H1 (cell line): ENCODE data around the gene AIRE. TPM values are rescaled to one million over a fixed set of nuclear protein-coding genes. Genes with fewer than 3 reads are reported as not detected.

Source experiments
- CTCF ChIA-PET: fragments of 300-600 bp; sonication (Branson Sonifier 250); formaldehyde crosslinking; loops from one replicate; lab custom pipeline; 2021; ENCODE audit not compliant: partially characterized antibody; lab: Charles Lee
- POLR2A ChIA-PET: fragments of 300-600 bp; sonication (Branson Sonifier 250); formaldehyde crosslinking; loops from one replicate; lab custom pipeline; 2021; ENCODE audit warnings: inconsistent platforms; ENCODE audit not compliant: partially characterized antibody; lab: Charles Lee
- DNase-seq, 2 experiments: peaks; one replicate each; pipeline versions ENCODE4 v3.0.0 to v3.0.0-alpha.2; 2010 to 2022; ENCODE audit warnings: low spot score in 2 of 2, low read depth in 1 of 2, mixed read lengths in 1 of 2
- FAIRE-seq: peaks from 2 replicates; lab custom pipeline; 2011; peaks lifted over from hg19 to GRCh38; lab: Jason Lieb, UNC
- H2AFZ ChIP-seq: 2 replicates; pipeline ENCODE4 v1.8.1; 2012; ENCODE audit warnings: low read length, inconsistent platforms
- H2AK5ac ChIP-seq: 2 replicates; pipeline ENCODE4 v1.6.1; 2013; ENCODE audit warnings: low read depth, low read length
- H2BK120ac ChIP-seq: replicated peaks from 2 replicates; pipeline ENCODE3; 2013; ENCODE audit warnings: low read depth, low read length, inconsistent platforms
- H2BK12ac ChIP-seq: 2 replicates; pipeline ENCODE4 v1.6.1; 2013; ENCODE audit warnings: low read depth, low read length
- H2BK15ac ChIP-seq: 2 replicates; pipeline ENCODE4 v1.6.1; 2013; ENCODE audit warnings: low read length
- H2BK20ac ChIP-seq: 2 replicates; pipeline ENCODE4 v1.6.1; 2013; ENCODE audit warnings: low read length
- H2BK5ac ChIP-seq: 2 replicates; pipeline ENCODE4 v1.6.1; 2013; ENCODE audit warnings: low read depth, low read length
- H3K14ac ChIP-seq: 2 replicates; pipeline ENCODE4 v1.6.1; 2013; ENCODE audit warnings: inconsistent platforms; ENCODE audit not compliant: insufficient read length
- H3K18ac ChIP-seq: 2 replicates; pipeline ENCODE4 v1.6.1; 2013; ENCODE audit warnings: low read length; ENCODE audit errors: extremely low read depth
- H3K23ac ChIP-seq: 2 replicates; pipeline ENCODE4 v1.6.1; 2013; ENCODE audit warnings: inconsistent platforms; ENCODE audit not compliant: insufficient read length
- H3K23me2 ChIP-seq: 2 replicates; pipeline ENCODE4 v1.6.1; 2013; ENCODE audit warnings: low read depth, low read length
- H3K27ac ChIP-seq: 2 replicates; pipeline ENCODE4 v1.6.1; 2011; ENCODE audit warnings: low read depth, low read length, inconsistent platforms
- H3K27me3 ChIP-seq, 4 experiments: replicated peaks in 1 of 4; 1 replicate in 1 of 4; 2 replicates in 3 of 4; pipeline versions ENCODE4 v1.6.1 to v1.8.1; 2011 to 2013; ENCODE audit warnings: low read length in 3 of 4, mild to moderate bottlenecking in 3 of 4, inconsistent platforms in 2 of 4, mixed read lengths in 2 of 4, moderate library complexity in 1 of 4; ENCODE audit not compliant: control insufficient read depth in 3 of 4, insufficient read depth in 3 of 4; ENCODE audit errors: extremely low read depth in 1 of 4
- H3K36me3 ChIP-seq, 4 experiments: 2 replicates each; pipeline versions ENCODE4 v1.6.1 to v1.8.1; 2011 to 2013; ENCODE audit warnings: mild to moderate bottlenecking in 4 of 4, low read length in 3 of 4, moderate library complexity in 2 of 4, control low read depth in 1 of 4, inconsistent platforms in 1 of 4; ENCODE audit not compliant: insufficient read depth in 4 of 4, control insufficient read depth in 2 of 4
- H3K4ac ChIP-seq: replicated peaks from 2 replicates; pipeline ENCODE3; 2013; ENCODE audit warnings: low read length, low read depth, mixed read lengths, inconsistent platforms; ENCODE audit not compliant: insufficient read length
- H3K4me1 ChIP-seq, 4 experiments: replicated peaks in 1 of 4; 1 replicate in 1 of 4; 2 replicates in 3 of 4; pipeline versions ENCODE4 v1.6.1 to v1.8.1; 2011 to 2013; ENCODE audit warnings: low read length in 3 of 4, inconsistent platforms in 2 of 4, mixed read lengths in 1 of 4; ENCODE audit not compliant: insufficient read depth in 4 of 4, control insufficient read depth in 3 of 4
- H3K4me2 ChIP-seq, 2 experiments: 2 replicates each; pipeline versions ENCODE4 v1.6.1 to v1.8.1; 2011 to 2013; ENCODE audit warnings: low read depth in 2 of 2, low read length in 2 of 2, control low read depth in 1 of 2, inconsistent platforms in 1 of 2, mild to moderate bottlenecking in 1 of 2; ENCODE audit not compliant: insufficient read depth in 1 of 2
- H3K4me3 ChIP-seq, 4 experiments: fragments of 200-600, 300-600 bp in 1 of 4; sonication (generic), shearing (Covaris generic), sonication (Bioruptor Twin) in 1 of 4; 2 replicates each; pipeline versions ENCODE4 v1.5.1 to v1.8.1; 2011 to 2016; ENCODE audit warnings: low read length in 4 of 4, low read depth in 3 of 4, control low read depth in 2 of 4, inconsistent platforms in 2 of 4, mild to moderate bottlenecking in 2 of 4, mixed read lengths in 1 of 4, moderate library complexity in 1 of 4; ENCODE audit not compliant: insufficient read depth in 2 of 4; ENCODE audit errors: extremely low read depth in 1 of 4
- H3K56ac ChIP-seq: replicated peaks from 2 replicates; pipeline ENCODE3; 2013; ENCODE audit warnings: low read depth, mild to moderate bottlenecking, mixed read lengths, low read length, inconsistent platforms; ENCODE audit not compliant: insufficient read length
- H3K79me1 ChIP-seq: 2 replicates; pipeline ENCODE4 v1.6.1; 2013; ENCODE audit warnings: low read depth, low read length, control low read depth
- H3K79me2 ChIP-seq, 2 experiments: 2 replicates each; pipeline versions ENCODE4 v1.6.1 to v1.8.1; 2012 to 2013; ENCODE audit warnings: low read length in 2 of 2, mild to moderate bottlenecking in 2 of 2, inconsistent platforms in 1 of 2; ENCODE audit not compliant: insufficient read depth in 2 of 2, control insufficient read depth in 1 of 2
- H3K9ac ChIP-seq, 4 experiments: replicated peaks in 1 of 4; 1 replicate in 1 of 4; 2 replicates in 3 of 4; pipeline versions ENCODE4 v1.6.1 to v1.8.1; 2011 to 2013; ENCODE audit warnings: low read depth in 3 of 4, low read length in 3 of 4, control low read depth in 2 of 4, mild to moderate bottlenecking in 2 of 4, moderate library complexity in 2 of 4, inconsistent platforms in 1 of 4; ENCODE audit errors: extremely low read depth in 1 of 4
- H3K9me3 ChIP-seq, 2 experiments: 2 replicates each; pipeline versions ENCODE4 v1.6.1 to v1.8.1; 2012 to 2013; ENCODE audit warnings: mild to moderate bottlenecking in 2 of 2, moderate library complexity in 2 of 2, control low read depth in 1 of 2, inconsistent platforms in 1 of 2, low read depth in 1 of 2, low read length in 1 of 2, mixed read lengths in 1 of 2; ENCODE audit not compliant: insufficient read depth in 2 of 2
- H4K20me1 ChIP-seq, 2 experiments: replicated peaks in 1 of 2; 2 replicates each; pipeline versions ENCODE3 to v1.8.1; 2011 to 2013; ENCODE audit warnings: inconsistent platforms in 2 of 2, low read length in 2 of 2, mild to moderate bottlenecking in 1 of 2; ENCODE audit not compliant: insufficient read depth in 2 of 2, control insufficient read depth in 1 of 2
- H4K5ac ChIP-seq: 2 replicates; pipeline ENCODE4 v1.6.1; 2013; ENCODE audit warnings: low read length, low read depth, mixed read lengths, inconsistent platforms; ENCODE audit not compliant: insufficient read length
- H4K8ac ChIP-seq: 2 replicates; pipeline ENCODE4 v1.8.0; 2013; ENCODE audit warnings: mild to moderate bottlenecking, moderate library complexity, low read length, inconsistent platforms; ENCODE audit not compliant: insufficient read depth; ENCODE audit errors: extremely low read depth
- H4K91ac ChIP-seq: replicated peaks from 2 replicates; pipeline ENCODE3; 2013; ENCODE audit warnings: low read length, mixed read lengths, inconsistent platforms; ENCODE audit not compliant: insufficient read length
- SP1 ChIP-seq: IDR thresholded peaks from 2 replicates; pipeline ENCODE4 v1.6.1; 2011; ENCODE audit warnings: low read depth, low read length
- WGBS, 2 experiments: shearing (Covaris generic) in 1 of 2; methylation state at CpG; one replicate each; pipeline versions ENCODE4 v1.1.6 to v1.1.7; 2013 to 2015; ENCODE audit warnings: low lambda C conversion rate in 2 of 2, mixed read lengths in 2 of 2, inconsistent platforms in 1 of 2, low coverage in 1 of 2, missing lambda C conversion rate in 1 of 2; ENCODE audit not compliant: insufficient replicate concordance in 2 of 2, insufficient coverage in 1 of 2, insufficient read length in 1 of 2; ENCODE audit errors: extremely low coverage in 1 of 2, missing lambda C conversion rate in 1 of 2; 5-methylcytosine and 5-hydroxymethylcytosine counted together
- polyA plus RNA-seq, 7 experiments: library from polyadenylated mRNA; depleted of rRNA in 3 of 7; stranded (reverse) in 5 of 7; unstranded in 2 of 7; fragments of >200 nt in 5 of 7; fragments of 200-250 nt in 2 of 7; gene quantifications; 1 replicate in 5 of 7; 2 replicates in 1 of 7; 4 replicates in 1 of 7; pipeline versions ENCODE4 v1.2.1 to v1.2.3, GENCODE V29; 2011 to 2013; ENCODE audit warnings: missing spikeins in 2 of 7, mixed read lengths in 2 of 7
- total RNA-seq: library from RNA; stranded (reverse); fragmentation: NEBNext Ultra II Directional; extraction: Animal tissue kit (Norgen Biotek cat#: 25700); gene quantifications from 2 replicates; pipeline ENCODE4 v1.2.1, GENCODE V29; 2021

The AIRE gene
- total and polyA plus RNA-seq, 2 of the 8 experiments (the other 6 are each of a cell fraction or from before 2014, with no cell fraction given), result 0.09 TPM; not detected in 1

DNA sequence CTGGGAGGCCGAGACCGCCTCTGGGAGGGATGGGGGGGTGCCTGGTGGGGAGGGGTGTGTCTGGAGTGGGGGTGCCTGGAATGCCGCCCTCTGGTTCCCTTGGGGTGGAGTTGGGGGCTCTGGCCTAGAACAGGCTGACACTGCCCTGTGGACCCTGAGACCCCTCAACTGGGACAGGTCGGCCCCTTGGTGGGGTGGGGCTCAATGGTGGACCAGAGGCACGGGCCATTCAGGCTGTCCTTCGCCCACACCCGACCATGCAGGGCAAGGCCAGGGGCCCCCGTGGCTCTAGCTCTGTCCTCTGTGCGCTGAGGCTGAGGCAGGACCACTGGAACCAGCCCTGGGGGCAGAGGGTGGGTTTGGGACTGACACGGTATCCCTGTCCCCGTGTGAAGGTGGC, 28.9 kb downstream of the AIRE start:
- Histone ChIP-seq H4K8ac (no peak overlapping the region; the same call in 1 of the 2 replicates), H4K20me1 (peaks cover 0 to 14% of the 10 kb centered on the region in 2 experiments), H2AFZ (no peak overlapping the region), H2BK12ac (no peak overlapping the region; the same call in 1 of the 2 replicates), H3K9ac (no peak overlapping the region), H3K79me2 (no peaks in the 10 kb centered on the region), H3K4me1 (no peaks in the 10 kb centered on the region), H2BK15ac (no peak overlapping the region), H3K56ac (no peak overlapping the region), H3K79me1 (no peaks in the 10 kb centered on the region), H3K4ac (no peak overlapping the region), H2BK120ac (no peak overlapping the region), H4K5ac (no peak overlapping the region), H3K23ac (no peak overlapping the region), H3K36me3 (peaks cover 0 to 30% (median 11%) of the 10 kb centered on the region in 4 experiments; a peak in 6 of 8 replicates), H3K14ac (no peak overlapping the region), H3K9me3 (no peaks in the 10 kb centered on the region), H3K27ac (no peak overlapping the region; the same call in 1 of the 2 replicates), H2BK20ac (no peak overlapping the region), H3K4me3 (no peak overlapping the region), H3K23me2 (no peaks in the 10 kb centered on the region), H3K27me3 (no peaks in the 10 kb centered on the region), H2BK5ac (peak overlapping the region; percentile 44; the same call in 1 of the 2 replicates), H3K18ac (no peak overlapping the region), H2AK5ac (no peak overlapping the region), H3K4me2 (no peak overlapping the region), H4K91ac (no peak overlapping the region)
- DNase-seq (no peak), FAIRE-seq (no peak)
- POLR2A ChIA-PET, result interaction anchor here (1.3 to 2.1 kb wide), 3 partner anchors 13 to 19 kb away, joined by 4 to 6 read pairs (median 5); no protein-coding TSS in a partner anchor
- CTCF ChIA-PET, result interaction anchor here (0.9 to 1.0 kb wide), 2 partner anchors 10 to 13 kb away, joined by 3 read pairs; no protein-coding TSS in a partner anchor
- no peak for TF ChIP-seq SP1
- WGBS, 2 experiments, result 81% methylated on average over 8 of the region's 11 CpGs; no CpG with 5 or more reads in 1 of the 2 experiments
